Type B pancreatic cell (in vitro differentiated cells): Measurements from ENCODE around the gene MYO5A. TPM values are rescaled to one million over a fixed set of nuclear protein-coding genes. Genes with fewer than 3 reads are reported as not detected.

Experiments
- DNase-seq: peaks from one replicate; pipeline ENCODE4 v3.0.0; 2021; ENCODE audit warnings: mixed read lengths; ENCODE audit not compliant: unreplicated experiment; ENCODE audit errors: extremely low spot score
- H3K27ac Mint-ChIP-seq: 2 replicates; pipeline ENCODE4 v1.8.0; 2021; ENCODE audit warnings: mild to moderate bottlenecking, mixed read lengths
- H3K27me3 Mint-ChIP-seq: 2 replicates; pipeline ENCODE4 v1.8.0; 2021; ENCODE audit warnings: mixed read lengths
- H3K36me3 Mint-ChIP-seq: 2 replicates; pipeline ENCODE4 v1.8.0; 2021; ENCODE audit warnings: mixed read lengths
- H3K4me1 Mint-ChIP-seq: one replicate; pipeline ENCODE4 v1.8.0; 2021; ENCODE audit warnings: mixed read lengths; ENCODE audit not compliant: unreplicated experiment
- H3K4me3 Mint-ChIP-seq: 2 replicates; pipeline ENCODE4 v1.8.0; 2021; ENCODE audit warnings: mild to moderate bottlenecking, mixed read lengths
- H3K9me3 Mint-ChIP-seq: 2 replicates; pipeline ENCODE4 v1.8.0; 2021; ENCODE audit warnings: mixed read lengths
- CTCF ChIP-seq: fragments of 200-600 bp; sonication (generic); conservative IDR thresholded peaks from 2 replicates; pipeline ENCODE4 v1.5.0; 2021; ENCODE audit warnings: antibody characterized with exemption, mild to moderate bottlenecking
- total RNA-seq: library from RNA; stranded (reverse); gene quantifications from 2 replicates; pipeline ENCODE4 v1.2.1, GENCODE V29; 2021; ENCODE audit warnings: low replicate concordance

The MYO5A gene
- total RNA-seq, 1 donor from 2014 or later = 20.9 TPM

GRCh38 chr15:52498706-52499105, 30.0 kb downstream of the MYO5A start:
- H3K4me3 Mint-ChIP-seq = no peak overlapping the region
- no peak for DNase-seq

DNA sequence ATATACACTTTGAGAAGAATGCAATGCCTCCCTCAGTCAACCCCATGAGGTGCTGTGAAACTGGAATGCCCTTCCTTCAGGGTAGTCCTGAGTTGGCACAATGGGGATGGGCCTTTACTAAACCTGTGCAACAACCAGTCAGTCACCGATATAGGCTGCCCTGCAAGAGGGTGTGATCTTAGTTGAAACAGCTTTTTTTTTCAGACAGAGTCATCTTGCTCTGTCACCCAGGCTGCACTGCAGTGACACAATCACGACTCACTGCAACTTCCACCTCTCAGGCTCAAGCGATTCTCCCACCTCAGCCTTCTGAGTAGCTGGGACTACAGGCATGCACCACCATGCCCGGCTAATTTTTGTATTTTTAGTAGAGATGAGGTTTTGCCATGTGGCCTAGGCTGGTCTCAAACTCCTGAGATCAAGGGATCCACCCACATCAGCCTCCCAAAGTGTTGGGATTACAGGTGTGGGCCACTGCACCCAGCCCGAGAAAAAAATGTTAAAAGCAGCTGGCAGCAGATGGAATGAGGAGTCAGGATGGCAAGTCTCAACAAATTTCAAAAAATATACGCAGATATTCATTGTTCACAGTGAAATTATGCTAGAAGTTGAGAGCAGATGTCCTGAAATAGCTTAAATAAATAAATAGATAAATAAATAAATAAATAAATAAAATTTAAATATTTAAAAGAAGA, 31.8 kb downstream of the MYO5A start:
- DNase-seq = no peak

More at GRCh38 chr15:52498706-52499105, 30.0 kb downstream of the MYO5A start:
- Mint-ChIP-seq H3K36me3 (no peaks in the 10 kb centered on the region), H3K9me3 (no peaks in the 10 kb centered on the region), H3K27ac (no peak overlapping the region), H3K4me1 (no peaks in the 10 kb centered on the region), H3K27me3 (no peaks in the 10 kb centered on the region)
- no peak for TF ChIP-seq CTCF

GRCh38 chr15:52496175-52496574, 32.5 kb downstream of the MYO5A start:
- no peak for DNase-seq
- Mint-ChIP-seq H3K27me3 (no peaks in the 10 kb centered on the region), H3K4me1 (peaks cover 4% of the 10 kb centered on the region), H3K27ac (no peak overlapping the region), H3K36me3 (no peaks in the 10 kb centered on the region), H3K4me3 (no peak overlapping the region), H3K9me3 (no peaks in the 10 kb centered on the region)
- no peak for TF ChIP-seq CTCF

More for the DNA sequence above, 31.8 kb downstream of the MYO5A start:
- Mint-ChIP-seq H3K4me3 (no peak overlapping the region), H3K36me3 (no peaks in the 10 kb centered on the region), H3K27ac (no peak overlapping the region), H3K9me3 (no peaks in the 10 kb centered on the region), H3K27me3 (no peaks in the 10 kb centered on the region), H3K4me1 (no peaks in the 10 kb centered on the region)
- TF ChIP-seq CTCF = no peak

DNA sequence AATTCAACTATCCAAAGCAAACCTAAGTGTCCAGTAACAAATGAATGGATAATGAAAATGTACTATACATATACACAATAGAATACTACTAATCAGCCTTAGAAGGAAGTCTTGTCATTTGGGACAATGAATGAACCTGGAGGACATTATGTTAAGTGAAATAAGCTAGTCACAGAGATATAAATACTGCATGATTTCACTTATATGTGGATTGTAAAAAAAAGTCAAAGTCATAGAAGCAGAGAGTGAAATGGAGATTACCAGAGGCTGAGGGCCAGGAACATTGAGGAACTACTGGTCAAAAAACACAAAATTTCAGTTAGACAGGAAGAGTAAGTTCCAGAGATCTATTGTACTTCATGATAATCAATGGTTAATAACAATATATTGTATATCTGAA, 33.6 kb downstream of the MYO5A start:
- H3K9me3 Mint-ChIP-seq = no peaks in the 10 kb centered on the region
- no peak overlapping the region for H3K27ac Mint-ChIP-seq
- DNase-seq = no peak
- no peak for TF ChIP-seq CTCF
- no peaks in the 10 kb centered on the region for H3K27me3 Mint-ChIP-seq
- H3K4me3 Mint-ChIP-seq = no peak overlapping the region
- H3K36me3 Mint-ChIP-seq = no peaks in the 10 kb centered on the region
- H3K4me1 Mint-ChIP-seq = peaks cover 4% of the 10 kb centered on the region

DNA sequence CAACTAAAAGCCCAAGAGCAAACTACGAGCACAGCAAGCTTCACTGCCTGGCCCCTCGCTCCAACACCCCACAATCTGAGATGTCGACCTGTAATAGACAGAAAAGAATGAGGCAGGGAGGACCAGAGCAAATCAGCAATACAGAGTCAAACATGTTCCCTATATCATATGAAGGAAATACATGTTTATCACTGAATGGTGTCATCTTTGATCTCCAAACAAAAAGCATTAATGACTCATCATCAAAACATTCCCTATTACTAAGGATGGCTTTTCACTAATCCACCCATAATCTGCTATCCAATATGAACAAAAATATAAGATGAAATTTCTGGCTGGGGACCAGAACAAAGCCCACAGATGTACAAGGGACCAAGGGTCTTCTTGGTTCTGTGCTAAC, 34.7 kb downstream of the MYO5A start:
- no peaks in the 10 kb centered on the region for H3K9me3 Mint-ChIP-seq

More for the DNA sequence above, 34.7 kb downstream of the MYO5A start:
- Mint-ChIP-seq H3K4me3 (no peak overlapping the region), H3K27ac (no peak overlapping the region), H3K36me3 (no peaks in the 10 kb centered on the region), H3K27me3 (no peaks in the 10 kb centered on the region), H3K4me1 (peaks cover 4% of the 10 kb centered on the region)
- no peak for DNase-seq
- no peak for TF ChIP-seq CTCF
